Mesendoderm (in vitro differentiated cells): ENCODE data around the gene EFCAB11.
A peak's percentile ranks its signal among the peaks of the same experiment; 100 is the strongest.

Source experiments
- DNase-seq: peaks from one replicate; pipeline ENCODE4 v3.0.0; 2013
- H2AK5ac ChIP-seq: 2 replicates; pipeline ENCODE4 v1.6.1; 2013; ENCODE audit warnings: low read length, inconsistent platforms
- H2BK120ac ChIP-seq: 2 replicates; pipeline ENCODE4 v1.6.1; 2013; ENCODE audit warnings: low read depth, mild to moderate bottlenecking, low read length, moderate library complexity, mixed read lengths
- H2BK15ac ChIP-seq: replicated peaks from 2 replicates; pipeline ENCODE4 v1.6.1; 2013; ENCODE audit warnings: low read depth, mild to moderate bottlenecking, moderate library complexity
- H2BK5ac ChIP-seq: 2 replicates; pipeline ENCODE4 v1.6.1; 2013; ENCODE audit warnings: low read length, inconsistent platforms
- H3K18ac ChIP-seq: 2 replicates; pipeline ENCODE4 v1.6.1; 2013; ENCODE audit warnings: mild to moderate bottlenecking, low read length, mixed read lengths
- H3K23ac ChIP-seq: one replicate; pipeline ENCODE4 v1.6.1; 2013; ENCODE audit warnings: low read length
- H3K27ac ChIP-seq: 2 replicates; pipeline ENCODE4 v1.5.1; 2013; ENCODE audit warnings: low read depth, mild to moderate bottlenecking, inconsistent platforms, low read length, moderate library complexity
- H3K27me3 ChIP-seq: 2 replicates; pipeline ENCODE4 v1.6.1; 2013; ENCODE audit warnings: low read length, control low read depth, mild to moderate bottlenecking, inconsistent platforms; ENCODE audit not compliant: insufficient read depth, poor library complexity
- H3K36me3 ChIP-seq: 2 replicates; pipeline ENCODE4 v1.6.1; 2013; ENCODE audit warnings: low read length, inconsistent platforms; ENCODE audit not compliant: control insufficient read depth, insufficient read depth
- H3K4ac ChIP-seq: one replicate; pipeline ENCODE4 v1.6.1; 2013; ENCODE audit warnings: low read depth, mild to moderate bottlenecking, low read length, moderate library complexity
- H3K4me1 ChIP-seq: 2 replicates; pipeline ENCODE4 v1.6.1; 2013; ENCODE audit warnings: low read depth, low read length, inconsistent platforms; ENCODE audit not compliant: control insufficient read depth
- H3K4me2 ChIP-seq: 2 replicates; pipeline ENCODE4 v1.6.1; 2013; ENCODE audit warnings: low read length
- H3K4me3 ChIP-seq: 2 replicates; pipeline ENCODE4 v1.5.1; 2013; ENCODE audit warnings: mild to moderate bottlenecking, low read length
- H3K56ac ChIP-seq: one replicate; pipeline ENCODE4 v1.6.1; 2013; ENCODE audit warnings: low read length
- H3K79me1 ChIP-seq: 2 replicates; pipeline ENCODE4 v1.6.1; 2013; ENCODE audit warnings: low read length, inconsistent platforms
- H3K79me2 ChIP-seq: 2 replicates; pipeline ENCODE4 v1.6.1; 2013; ENCODE audit warnings: mild to moderate bottlenecking, low read length; ENCODE audit not compliant: control insufficient read depth, insufficient read depth
- H3K9ac ChIP-seq: 2 replicates; pipeline ENCODE4 v1.6.1; 2013; ENCODE audit warnings: low read length, inconsistent platforms
- H4K5ac ChIP-seq: one replicate; pipeline ENCODE4 v1.6.1; 2013; ENCODE audit warnings: low read length
- H4K8ac ChIP-seq: one replicate; pipeline ENCODE4 v1.6.1; 2013; ENCODE audit warnings: low read depth, mild to moderate bottlenecking, control low read depth, low read length, moderate library complexity
- WGBS: extraction: QIAGEN DNeasy Blood & Tissue Kit; methylation state at CpG from one replicate; pipeline ENCODE4 v1.1.7; 2013; ENCODE audit warnings: low lambda C conversion rate, missing lambda C conversion rate; ENCODE audit not compliant: insufficient coverage; ENCODE audit errors: extremely low coverage; 5-methylcytosine and 5-hydroxymethylcytosine counted together

The EFCAB11 gene

GRCh38 chr14:89990623-89991275, 36.2 kb upstream of the EFCAB11 start:
- no peak overlapping the region for H3K18ac ChIP-seq
- H3K9ac ChIP-seq = no peak overlapping the region
- no peaks in the 10 kb centered on the region for H3K79me2 ChIP-seq
- H3K4me1 ChIP-seq = peaks cover 8% of the 10 kb centered on the region
- no peak for DNase-seq
- H4K5ac ChIP-seq = no peak overlapping the region
- no peak overlapping the region for H3K4me3 ChIP-seq
- H2BK15ac ChIP-seq = no peak overlapping the region
- WGBS = no CpG with 5 or more reads among the region's 2 CpGs
- H2AK5ac ChIP-seq = no peak overlapping the region
- no peak overlapping the region for H2BK120ac ChIP-seq
- H3K4ac ChIP-seq = no peak overlapping the region
- no peak overlapping the region for H4K8ac ChIP-seq
- H3K27ac ChIP-seq = no peak overlapping the region
- peaks cover 6% of the 10 kb centered on the region for H3K36me3 ChIP-seq
- no peak overlapping the region for H3K56ac ChIP-seq
- H3K23ac ChIP-seq = no peak overlapping the region
- H2BK5ac ChIP-seq = no peak overlapping the region
- no peaks in the 10 kb centered on the region for H3K27me3 ChIP-seq
- H3K4me2 ChIP-seq = no peak overlapping the region
- H3K79me1 ChIP-seq = no peaks in the 10 kb centered on the region

- Histone ChIP-seq H3K79me1 (no peaks in the 10 kb centered on the region), H3K4ac (no peak overlapping the region), H3K56ac (no peak overlapping the region), H2AK5ac (no peak overlapping the region), H3K27ac (no peak overlapping the region), H3K9ac (no peak overlapping the region), H2BK120ac (no peak overlapping the region), H2BK15ac (no peak overlapping the region), H2BK5ac (no peak overlapping the region), H3K27me3 (no peaks in the 10 kb centered on the region), H3K4me3 (no peak overlapping the region), H3K36me3 (peaks cover 6% of the 10 kb centered on the region), H3K18ac (no peak overlapping the region), H3K23ac (no peak overlapping the region), H3K4me1 (peaks cover 8% of the 10 kb centered on the region), H4K5ac (no peak overlapping the region), H4K8ac (no peak overlapping the region), H3K4me2 (no peak overlapping the region), H3K79me2 (no peaks in the 10 kb centered on the region)
- WGBS = no CpG with 5 or more reads among the region's 5 CpGs
- DNase-seq = no peak
These were observed 35.7 kb upstream of the EFCAB11 start for GRCh38 chr14:89990218-89990617.

GRCh38 chr14:89988787-89989186, 34.3 kb upstream of the EFCAB11 start:
- no peak overlapping the region for H2BK5ac ChIP-seq
- H3K4me1 ChIP-seq = peaks cover 8% of the 10 kb centered on the region
- no CpG with 5 or more reads among the region's 5 CpGs for WGBS
- no peak overlapping the region for H3K56ac ChIP-seq
- no peak overlapping the region for H2BK120ac ChIP-seq
- no peak overlapping the region for H3K4me3 ChIP-seq
- no peak overlapping the region for H4K5ac ChIP-seq
- no peak overlapping the region for H2AK5ac ChIP-seq
- peaks cover 2% of the 10 kb centered on the region for H3K36me3 ChIP-seq
- no peak overlapping the region for H3K23ac ChIP-seq
- peak overlapping the region; percentile 76 for H4K8ac ChIP-seq
- no peaks in the 10 kb centered on the region for H3K27me3 ChIP-seq
- no peak overlapping the region for H3K18ac ChIP-seq
- no peak overlapping the region for H3K4me2 ChIP-seq
- H3K79me2 ChIP-seq = no peaks in the 10 kb centered on the region
- no peak overlapping the region for H3K27ac ChIP-seq
- H3K9ac ChIP-seq = no peak overlapping the region
- H2BK15ac ChIP-seq = no peak overlapping the region
- H3K4ac ChIP-seq = peak overlapping the region; percentile 31
- no peak for DNase-seq
- H3K79me1 ChIP-seq = no peaks in the 10 kb centered on the region

- no peak overlapping the region for H3K56ac ChIP-seq
- H3K27ac ChIP-seq = peak overlapping the region; percentile 33
- no peaks in the 10 kb centered on the region for H3K79me2 ChIP-seq
- peaks cover 8% of the 10 kb centered on the region for H3K4me1 ChIP-seq
- H3K27me3 ChIP-seq = no peaks in the 10 kb centered on the region
- DNase-seq = no peak
- no peaks in the 10 kb centered on the region for H3K79me1 ChIP-seq
- H4K5ac ChIP-seq = no peak overlapping the region
- H3K4ac ChIP-seq = no peak overlapping the region
- no peak overlapping the region for H2BK15ac ChIP-seq
- no peak overlapping the region for H4K8ac ChIP-seq
- H3K9ac ChIP-seq = no peak overlapping the region
- H3K4me2 ChIP-seq = no peak overlapping the region
- H3K36me3 ChIP-seq = peaks cover under 1% of the 10 kb centered on the region
- H2AK5ac ChIP-seq = no peak overlapping the region
- H2BK120ac ChIP-seq = no peak overlapping the region
- H2BK5ac ChIP-seq = no peak overlapping the region
- H3K23ac ChIP-seq = no peak overlapping the region
- no peak overlapping the region for H3K4me3 ChIP-seq
- H3K18ac ChIP-seq = no peak overlapping the region
These were observed 32.6 kb upstream of the EFCAB11 start for GRCh38 chr14:89987161-89987475.

GRCh38 chr14:89986462-89987160, 32.1 kb upstream of the EFCAB11 start:
- Histone ChIP-seq H4K5ac (no peak overlapping the region), H4K8ac (no peak overlapping the region), H3K79me1 (no peaks in the 10 kb centered on the region), H3K4me1 (peaks cover 8% of the 10 kb centered on the region), H3K56ac (no peak overlapping the region), H2BK120ac (no peak overlapping the region), H2BK15ac (no peak overlapping the region), H3K4me2 (no peak overlapping the region), H3K27ac (peak overlapping the region; percentile 63), H3K79me2 (no peaks in the 10 kb centered on the region), H3K4me3 (no peak overlapping the region), H3K23ac (no peak overlapping the region), H3K4ac (no peak overlapping the region), H3K27me3 (no peaks in the 10 kb centered on the region), H3K9ac (no peak overlapping the region), H2BK5ac (no peak overlapping the region), H2AK5ac (no peak overlapping the region), H3K18ac (no peak overlapping the region), H3K36me3 (no peaks in the 10 kb centered on the region)
- peak; percentile 13 for DNase-seq
- WGBS = no CpG with 5 or more reads among the region's 5 CpGs

GRCh38 chr14:89983375-89983774, 28.8 kb upstream of the EFCAB11 start:
- H3K56ac ChIP-seq = no peak overlapping the region
- H2BK5ac ChIP-seq = no peak overlapping the region
- no peak overlapping the region for H3K27ac ChIP-seq
- no peaks in the 10 kb centered on the region for H3K27me3 ChIP-seq
- no peak overlapping the region for H2AK5ac ChIP-seq
- no peaks in the 10 kb centered on the region for H3K79me1 ChIP-seq
- no peak overlapping the region for H4K8ac ChIP-seq
- no peak overlapping the region for H3K4me2 ChIP-seq
- no peak overlapping the region for H4K5ac ChIP-seq
- DNase-seq = no peak
- no peak overlapping the region for H3K23ac ChIP-seq
- H3K4me1 ChIP-seq = peaks cover 8% of the 10 kb centered on the region
- no peak overlapping the region for H3K4me3 ChIP-seq
- no peaks in the 10 kb centered on the region for H3K79me2 ChIP-seq
- no peak overlapping the region for H2BK120ac ChIP-seq
- H3K4ac ChIP-seq = no peak overlapping the region
- no CpG with 5 or more reads among the region's 2 CpGs for WGBS
- H3K36me3 ChIP-seq = no peaks in the 10 kb centered on the region
- H2BK15ac ChIP-seq = no peak overlapping the region
- no peak overlapping the region for H3K9ac ChIP-seq
- no peak overlapping the region for H3K18ac ChIP-seq
